Stimulated activated CD8-positive, alpha-beta memory T cell treated with anti-CD3 and anti-CD28 coated beads, Interleukin-2, amount 100 ng/mL, for 1 hour (primary cell): ENCODE data around the gene CTU1.

ENCODE experiments used
- DNase-seq, 2 donors: peaks; one replicate each; pipeline ENCODE4 v3.0.0-alpha.2; 2020; ENCODE audit warnings: low read depth in 2 of 2

CTU1 gene

GRCh38 chr19:51082611-51083010, 25.6 kb downstream of the CTU1 start, which contains the start of gene KLK14:
TSS of gene KLK14 (minus strand) at chr19:51082887. CDS start at chr19:51082614, 273 bp downstream.
- no peak for DNase-seq

- DNase-seq = no peak
These were observed 26.7 kb downstream of the CTU1 start for GRCh38 chr19:51081476-51081875.

- DNase-seq = no peak
These were observed 28.6 kb downstream of the CTU1 start for GRCh38 chr19:51079481-51080110.

- DNase-seq = no peak
These were observed 29.5 kb downstream of the CTU1 start for GRCh38 chr19:51078731-51079130.

- DNase-seq = no peak
These were observed 30.1 kb downstream of the CTU1 start for GRCh38 chr19:51078104-51078503.

- DNase-seq = no peak
These were observed 31.5 kb downstream of the CTU1 start for GRCh38 chr19:51076631-51077213.

- no peak for DNase-seq
These were observed 32.2 kb downstream of the CTU1 start for GRCh38 chr19:51075998-51076397.

GRCh38 chr19:51071095-51071405, 37.2 kb downstream of the CTU1 start:
- DNase-seq = no peak

GRCh38 chr19:51070334-51071094, 37.7 kb downstream of the CTU1 start:
- DNase-seq = no peak

GRCh38 chr19:51066393-51067186, 41.6 kb downstream of the CTU1 start:
- DNase-seq = no peak

GRCh38 chr19:51065221-51065960, 42.8 kb downstream of the CTU1 start:
- no peak for DNase-seq

GRCh38 chr19:51064534-51065220, 43.5 kb downstream of the CTU1 start, which contains the start of gene KLK13:
TSS of gene KLK13 (minus strand) at chr19:51065092. CDS start at chr19:51065067, 25 bp downstream.
- no peak for DNase-seq

GRCh38 chr19:51063664-51064063, 44.5 kb downstream of the CTU1 start:
- no peak for DNase-seq

- DNase-seq = no peak
These were observed 47.2 kb downstream of the CTU1 start for GRCh38 chr19:51060973-51061372.

- no peak for DNase-seq
These were observed 47.9 kb downstream of the CTU1 start for GRCh38 chr19:51060336-51060735.

- no peak for DNase-seq
These were observed 48.5 kb downstream of the CTU1 start for GRCh38 chr19:51059715-51060114.

- DNase-seq = no peak
These were observed 52.3 kb downstream of the CTU1 start for GRCh38 chr19:51055866-51056265.
